ENCODE results near the gene LYPD4.

LYPD4 gene

GRCh38 chr19:41883821-41884733 is 39.6 kb upstream of the LYPD4 start:
- peak overlapping the region; percentile 54 for H3K27ac ChIP-seq
- no peaks in the 10 kb centered on the region for H3K36me3 ChIP-seq (ENCODE audit: insufficient read depth)
- H3K4me1 ChIP-seq (ENCODE audit: low read depth, poor library complexity, severe bottlenecking) = peaks cover 40% of the 10 kb centered on the region
- peak overlapping the region; percentile 41; the same call in 1 of the 2 replicates for H2AFZ ChIP-seq (ENCODE audit: low read depth)
- H4K20me1 ChIP-seq (ENCODE audit: insufficient read depth) = 0 out of 2 replicates have a peak, but pooled peaks cover 4% of the 10 kb centered on the region
- peak overlapping the region; percentile 83 for H3K9ac ChIP-seq
- peaks cover 5% of the 10 kb centered on the region; the same call in 1 of the 2 replicates for H3K27me3 ChIP-seq (ENCODE audit: insufficient read depth, low read depth)
- no peak overlapping the region for H3K4me3 ChIP-seq (IDR thresholded peaks at IDR 0.05; ENCODE audit: insufficient read depth, low read depth, low read length)
- peak overlapping the region; percentile 99 for H3K4me2 ChIP-seq
- no peak for TF ChIP-seq CTCF (conservative IDR thresholded peaks at IDR 0.05; ENCODE audit: low read depth, low read length)
- H3K79me2 ChIP-seq (ENCODE audit: insufficient read depth, low read depth) = peaks cover 24% of the 10 kb centered on the region

DNA sequence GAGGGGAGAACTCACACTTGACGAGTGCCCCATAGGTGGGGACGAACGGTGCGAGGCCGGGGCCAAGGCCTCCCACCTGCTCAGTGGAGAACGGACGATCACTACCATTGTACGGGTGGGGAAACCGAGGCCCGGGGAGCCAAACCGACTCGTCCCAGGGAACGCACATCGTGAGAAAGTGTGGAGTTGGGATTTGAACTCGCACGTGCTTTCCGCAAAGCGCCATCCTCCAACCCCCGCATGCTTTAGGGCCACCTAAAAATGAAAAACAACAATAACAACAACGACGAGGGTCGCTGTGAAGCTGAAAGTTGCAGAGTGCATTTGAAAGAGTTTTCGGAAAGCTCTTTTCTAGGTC is 39.0 kb upstream of the LYPD4 start:
- Histone ChIP-seq H3K27me3 (ENCODE audit: insufficient read depth, low read depth) (peaks cover 5% of the 10 kb centered on the region; the same call in 1 of the 2 replicates), H3K9ac (peak overlapping the region; percentile 83), H2AFZ (ENCODE audit: low read depth) (peak overlapping the region; percentile 30; the same call in 1 of the 2 replicates), H4K20me1 (ENCODE audit: insufficient read depth) (0 out of 2 replicates have a peak, but pooled peaks cover 4% of the 10 kb centered on the region), H3K4me1 (ENCODE audit: low read depth, poor library complexity, severe bottlenecking) (peaks cover 40% of the 10 kb centered on the region), H3K4me2 (peak overlapping the region; percentile 71), H3K27ac (peak overlapping the region; percentile 54), H3K4me3 (IDR thresholded peaks at IDR 0.05; ENCODE audit: insufficient read depth, low read depth, low read length) (no peak overlapping the region), H3K36me3 (ENCODE audit: insufficient read depth) (no peaks in the 10 kb centered on the region), H3K79me2 (ENCODE audit: insufficient read depth, low read depth) (peaks cover 24% of the 10 kb centered on the region)
- no peak for TF ChIP-seq CTCF (conservative IDR thresholded peaks at IDR 0.05; ENCODE audit: low read depth, low read length)

GRCh38 chr19:41882568-41883462 is 38.3 kb upstream of the LYPD4 start, which contains the start of gene ARHGEF1:
Gene ARHGEF1, plus strand, starts transcription at chr19:41883184. Its CDS starts 4,899 bp downstream, at chr19:41888083.
- Histone ChIP-seq H3K4me2 (peak within 1 kb of the TSS; percentile 71), H3K27me3 (ENCODE audit: insufficient read depth, low read depth) (peaks cover 5% of the 10 kb centered on the region; the same call in 1 of the 2 replicates), H3K9ac (peak within 1 kb of the TSS; percentile 83), H3K79me2 (ENCODE audit: insufficient read depth, low read depth) (peaks cover 24% of the 10 kb centered on the region), H3K4me1 (ENCODE audit: low read depth, poor library complexity, severe bottlenecking) (peaks cover 39% of the 10 kb centered on the region), H3K27ac (peak within 1 kb of the TSS; percentile 54), H2AFZ (ENCODE audit: low read depth) (peak within 1 kb of the TSS; percentile 58; the same call in 1 of the 2 replicates), H3K4me3 (IDR thresholded peaks at IDR 0.05; ENCODE audit: insufficient read depth, low read depth, low read length) (no peak within 1 kb of the TSS), H3K36me3 (ENCODE audit: insufficient read depth) (no peaks in the 10 kb centered on the region), H4K20me1 (ENCODE audit: insufficient read depth) (0 out of 2 replicates have a peak, but pooled peaks cover 4% of the 10 kb centered on the region)
- TF ChIP-seq CTCF (conservative IDR thresholded peaks at IDR 0.05; ENCODE audit: low read depth, low read length) = no peak

DNA sequence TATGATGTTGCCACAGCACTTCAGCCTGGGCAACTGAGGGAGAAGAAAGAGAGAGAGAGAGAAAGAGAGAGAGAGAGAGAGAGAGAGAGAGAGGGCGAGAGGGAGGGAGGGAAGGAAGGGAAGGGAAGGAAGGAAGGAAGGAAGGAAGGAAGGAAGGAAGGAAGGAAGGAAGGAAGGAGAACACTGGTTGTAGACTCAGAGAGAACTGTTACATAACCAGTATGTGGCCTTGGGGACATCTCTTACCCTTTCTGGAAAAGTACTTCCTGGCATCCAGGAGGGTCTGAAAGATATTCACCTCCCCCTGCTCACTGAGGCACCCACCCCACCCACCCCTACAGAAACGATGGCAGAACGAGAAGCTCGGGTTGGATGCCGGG is 35.8 kb upstream of the LYPD4 start:
- Histone ChIP-seq H3K79me2 (ENCODE audit: insufficient read depth, low read depth) (peaks cover 7% of the 10 kb centered on the region; the same call in 1 of the 2 replicates), H3K4me2 (no peak overlapping the region), H3K36me3 (ENCODE audit: insufficient read depth) (no peaks in the 10 kb centered on the region), H4K20me1 (ENCODE audit: insufficient read depth) (no peaks in the 10 kb centered on the region), H3K27me3 (ENCODE audit: insufficient read depth, low read depth) (peaks cover 5% of the 10 kb centered on the region; the same call in 1 of the 2 replicates), H3K4me1 (ENCODE audit: low read depth, poor library complexity, severe bottlenecking) (peaks cover 32% of the 10 kb centered on the region), H3K9ac (no peak overlapping the region), H2AFZ (ENCODE audit: low read depth) (no peak overlapping the region), H3K27ac (no peak overlapping the region), H3K4me3 (IDR thresholded peaks at IDR 0.05; ENCODE audit: insufficient read depth, low read depth, low read length) (no peak overlapping the region)
- TF ChIP-seq CTCF (conservative IDR thresholded peaks at IDR 0.05; ENCODE audit: low read depth, low read length) = no peak

All from KMS-11 (cell line).